PC-3 (cell line): ENCODE results near the gene UVSSA.

ENCODE experiments used
- CTCF ChIP-seq: fragments of 300-600 bp; sonication (generic); conservative IDR thresholded peaks from 2 replicates; pipeline ENCODE4 v1.5.1; 2017; ENCODE audit warnings: antibody characterized with exemption, low read depth, mild to moderate bottlenecking, low read length
- EZH2 ChIP-seq: fragments of 300-600 bp; sonication (generic); IDR thresholded peaks from one replicate; pipeline ENCODE4 v1.6.1; 2017; ENCODE audit warnings: antibody characterized with exemption, mild to moderate bottlenecking, low read length; ENCODE audit not compliant: unreplicated experiment
- EZH2phosphoT487 ChIP-seq: fragments of 300-600 bp; sonication (generic); IDR thresholded peaks from 2 replicates; pipeline ENCODE4 v1.6.1; 2018; ENCODE audit warnings: mild to moderate bottlenecking, antibody characterized with exemption, low read length, borderline replicate concordance

DNA sequence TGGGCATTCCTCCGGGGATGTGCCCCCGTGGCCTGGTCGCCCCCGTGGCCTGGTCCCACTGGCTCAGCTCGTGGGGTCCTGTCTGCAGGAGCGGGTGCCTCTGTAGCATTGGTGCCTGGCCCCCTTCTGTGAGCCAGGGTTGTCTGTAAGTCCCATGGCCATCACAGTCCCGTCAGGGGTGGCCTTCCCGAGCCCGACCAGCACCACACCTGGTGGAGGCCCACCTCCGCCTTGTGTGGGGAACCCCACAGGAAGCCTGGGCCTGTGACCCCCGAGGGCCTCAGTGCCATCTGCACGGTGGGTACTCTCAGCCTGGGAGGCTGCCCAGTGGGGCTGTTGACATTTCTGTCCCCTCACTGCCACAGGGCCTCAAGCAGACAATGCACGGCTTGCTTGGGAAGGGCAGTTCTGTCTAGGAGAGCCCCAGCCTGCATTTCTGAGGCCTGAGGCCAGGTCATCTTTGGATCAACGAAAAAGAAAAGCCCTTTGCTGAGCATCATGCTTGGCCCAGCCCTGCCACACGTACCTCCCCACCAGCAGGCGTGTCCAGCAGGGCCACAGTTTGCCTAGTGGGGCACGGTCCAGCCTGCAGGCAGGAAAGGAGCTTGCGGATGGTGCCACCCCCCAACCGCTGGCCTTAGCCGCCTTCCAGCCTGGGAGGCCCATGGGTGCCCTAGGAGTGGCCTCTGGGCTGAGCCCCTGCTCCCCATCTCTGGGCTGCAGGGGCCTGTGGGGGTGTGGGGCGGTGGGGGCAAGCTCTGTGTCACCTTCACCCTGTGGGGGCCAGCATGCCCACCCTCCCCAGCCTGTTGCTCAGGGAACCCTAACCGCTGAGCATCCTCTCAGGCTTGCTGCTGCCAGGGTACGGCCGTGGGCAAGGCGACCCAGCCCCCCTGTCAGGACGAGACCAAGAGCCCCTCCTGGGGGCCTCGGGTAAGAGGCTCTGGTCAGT lies 36.0 kb downstream of the UVSSA start:
- TF ChIP-seq CTCF (no peak), EZH2phosphoT487 (no peak), EZH2 (no peak)
